HUES6 (cell line): ENCODE measurements around the gene EPHB4.

Source experiments
- H3K27ac ChIP-seq: 2 replicates; pipeline ENCODE4 v1.7.0; 2013; ENCODE audit warnings: low read depth, mild to moderate bottlenecking, low read length, inconsistent platforms
- H3K27me3 ChIP-seq: 2 replicates; pipeline ENCODE4 v1.6.1; 2013; ENCODE audit warnings: low read length; ENCODE audit not compliant: control insufficient read depth, insufficient read depth
- H3K36me3 ChIP-seq: 2 replicates; pipeline ENCODE4 v1.6.1; 2013; ENCODE audit warnings: low read length; ENCODE audit not compliant: control insufficient read depth, insufficient read depth
- H3K4me1 ChIP-seq: 2 replicates; pipeline ENCODE4 v1.6.1; 2013; ENCODE audit warnings: low read length; ENCODE audit not compliant: control insufficient read depth, insufficient read depth
- H3K4me3 ChIP-seq: 2 replicates; pipeline ENCODE4 v1.5.1; 2013; ENCODE audit warnings: low read depth, low read length
- H3K9ac ChIP-seq: one replicate; pipeline ENCODE4 v1.6.1; 2013; ENCODE audit warnings: mild to moderate bottlenecking, low read length
- H3K9me3 ChIP-seq: 2 replicates; pipeline ENCODE4 v1.6.1; 2013; ENCODE audit warnings: low read depth, low read length; ENCODE audit not compliant: control insufficient read depth, insufficient read depth

EPHB4 gene

GRCh38 chr7:100801833-100802568 is 25.3 kb downstream of the EPHB4 start:
- Histone ChIP-seq H3K9ac (peak overlapping the region; percentile 41), H3K36me3 (peaks cover 40% of the 10 kb centered on the region), H3K27me3 (no peaks in the 10 kb centered on the region), H3K4me1 (peaks cover 36% of the 10 kb centered on the region), H3K4me3 (no peak overlapping the region), H3K9me3 (no peaks in the 10 kb centered on the region), H3K27ac (peak overlapping the region; percentile 52; the same call in 1 of the 2 replicates)

GRCh38 chr7:100799037-100799896 is 28.1 kb downstream of the EPHB4 start:
- peaks cover 12% of the 10 kb centered on the region for H3K36me3 ChIP-seq
- no peak overlapping the region for H3K9ac ChIP-seq
- no peak overlapping the region for H3K27ac ChIP-seq
- H3K9me3 ChIP-seq = no peaks in the 10 kb centered on the region
- peaks cover 45% of the 10 kb centered on the region for H3K4me1 ChIP-seq
- H3K27me3 ChIP-seq = no peaks in the 10 kb centered on the region
- H3K4me3 ChIP-seq = no peak overlapping the region

GRCh38 chr7:100794741-100795140 is 32.6 kb downstream of the EPHB4 start:
- Histone ChIP-seq H3K9me3 (no peaks in the 10 kb centered on the region), H3K36me3 (no peaks in the 10 kb centered on the region), H3K27me3 (no peaks in the 10 kb centered on the region), H3K4me1 (peaks cover 23% of the 10 kb centered on the region), H3K4me3 (no peak overlapping the region; the same call in 1 of the 2 replicates), H3K9ac (no peak overlapping the region), H3K27ac (no peak overlapping the region)

GRCh38 chr7:100793806-100794660 is 33.3 kb downstream of the EPHB4 start:
- H3K4me1 ChIP-seq = peaks cover 16% of the 10 kb centered on the region
- peak overlapping the region; percentile 45 for H3K9ac ChIP-seq
- H3K4me3 ChIP-seq = peak overlapping the region; percentile 19; the same call in 1 of the 2 replicates
- H3K27ac ChIP-seq = no peak overlapping the region
- H3K36me3 ChIP-seq = no peaks in the 10 kb centered on the region
- H3K27me3 ChIP-seq = no peaks in the 10 kb centered on the region
- H3K9me3 ChIP-seq = no peaks in the 10 kb centered on the region

GRCh38 chr7:100791881-100792666 is 35.2 kb downstream of the EPHB4 start:
- Histone ChIP-seq H3K36me3 (no peaks in the 10 kb centered on the region), H3K4me1 (peaks cover 15% of the 10 kb centered on the region), H3K27ac (no peak overlapping the region), H3K4me3 (no peak overlapping the region), H3K9me3 (no peaks in the 10 kb centered on the region), H3K27me3 (no peaks in the 10 kb centered on the region), H3K9ac (no peak overlapping the region)

- Histone ChIP-seq H3K4me1 (peaks cover 8% of the 10 kb centered on the region), H3K9me3 (no peaks in the 10 kb centered on the region), H3K27ac (no peak overlapping the region), H3K9ac (no peak overlapping the region), H3K4me3 (no peak overlapping the region), H3K27me3 (no peaks in the 10 kb centered on the region), H3K36me3 (no peaks in the 10 kb centered on the region)
These were observed 38.3 kb downstream of the EPHB4 start for GRCh38 chr7:100789055-100789454.

GRCh38 chr7:100786323-100786722 is 41.0 kb downstream of the EPHB4 start:
- Histone ChIP-seq H3K4me3 (no peak overlapping the region), H3K4me1 (peaks cover 4% of the 10 kb centered on the region; the same call in 1 of the 2 replicates), H3K36me3 (no peaks in the 10 kb centered on the region), H3K27ac (no peak overlapping the region), H3K27me3 (no peaks in the 10 kb centered on the region), H3K9me3 (no peaks in the 10 kb centered on the region), H3K9ac (no peak overlapping the region)

GRCh38 chr7:100785878-100786277 is 41.4 kb downstream of the EPHB4 start:
- Histone ChIP-seq H3K4me3 (no peak overlapping the region), H3K9ac (no peak overlapping the region), H3K36me3 (no peaks in the 10 kb centered on the region), H3K4me1 (peaks cover 4% of the 10 kb centered on the region; the same call in 1 of the 2 replicates), H3K27ac (no peak overlapping the region), H3K9me3 (no peaks in the 10 kb centered on the region), H3K27me3 (no peaks in the 10 kb centered on the region)

- no peaks in the 10 kb centered on the region for H3K36me3 ChIP-seq
- no peak overlapping the region for H3K27ac ChIP-seq
- H3K4me3 ChIP-seq = no peak overlapping the region
- peaks cover 4% of the 10 kb centered on the region; the same call in 1 of the 2 replicates for H3K4me1 ChIP-seq
- no peaks in the 10 kb centered on the region for H3K27me3 ChIP-seq
- H3K9me3 ChIP-seq = no peaks in the 10 kb centered on the region
- no peak overlapping the region for H3K9ac ChIP-seq
These were observed 43.5 kb downstream of the EPHB4 start for GRCh38 chr7:100783804-100784203.

- Histone ChIP-seq H3K4me3 (no peak overlapping the region), H3K4me1 (peaks cover 4% of the 10 kb centered on the region; the same call in 1 of the 2 replicates), H3K27ac (no peak overlapping the region), H3K36me3 (no peaks in the 10 kb centered on the region), H3K27me3 (no peaks in the 10 kb centered on the region), H3K9ac (no peak overlapping the region), H3K9me3 (no peaks in the 10 kb centered on the region)
These were observed 46.1 kb downstream of the EPHB4 start for GRCh38 chr7:100781255-100781654.
